OCI-LY1 (cell line): ENCODE measurements around the gene HNRNPK.

Source experiments
- CTCF ChIP-seq: fragments of 200-600 bp; sonication (generic), shearing (Covaris generic); IDR thresholded peaks from 2 replicates; pipeline ENCODE4 v1.5.1; 2017; ENCODE audit warnings: mild to moderate bottlenecking, antibody characterized with exemption, low read length, moderate library complexity, mixed read lengths
- EZH2 ChIP-seq: fragments of 200-600 bp; sonication (generic), shearing (Covaris generic); IDR thresholded peaks from 2 replicates; pipeline ENCODE4 v1.8.0; 2017; ENCODE audit warnings: borderline replicate concordance, mixed run types, mild to moderate bottlenecking, antibody characterized with exemption, low read length, moderate library complexity, mixed read lengths

- no peak for TF ChIP-seq CTCF
- no peak for TF ChIP-seq EZH2
Measured at GRCh38 chr9:83919111-83919510, 60.9 kb downstream of the HNRNPK start.
